D341Med (cell line): Measurements from ENCODE around the gene PLEKHG7.

Experiments used
- DNase-seq: peaks from one replicate; pipeline ENCODE4 v3.0.0; 2012; ENCODE audit warnings: low spot score

Gene PLEKHG7

GRCh38 chr12:92707926-92708325 is 5.1 kb downstream of the PLEKHG7 start:
- no peak for DNase-seq

GRCh38 chr12:92715625-92716024 is 12.8 kb downstream of the PLEKHG7 start:
- no peak for DNase-seq

- no peak for DNase-seq
Observed at GRCh38 chr12:92717202-92717601, 14.4 kb downstream of the PLEKHG7 start.

- no peak for DNase-seq
Observed at GRCh38 chr12:92718483-92718990, 15.7 kb downstream of the PLEKHG7 start.

GRCh38 chr12:92719674-92720073 is 16.9 kb downstream of the PLEKHG7 start:
- no peak for DNase-seq

GRCh38 chr12:92721130-92721529 is 18.3 kb downstream of the PLEKHG7 start:
- no peak for DNase-seq

GRCh38 chr12:92721656-92722055 is 18.9 kb downstream of the PLEKHG7 start:
- DNase-seq = no peak

GRCh38 chr12:92722897-92723296 is 20.1 kb downstream of the PLEKHG7 start:
- no peak for DNase-seq

- no peak for DNase-seq
Observed at GRCh38 chr12:92726850-92727249, 24.1 kb downstream of the PLEKHG7 start.

GRCh38 chr12:92729773-92730305 is 27.1 kb downstream of the PLEKHG7 start:
- DNase-seq = no peak

- no peak for DNase-seq
Observed at GRCh38 chr12:92730758-92731157, 28.0 kb downstream of the PLEKHG7 start.

GRCh38 chr12:92732216-92732615 is 29.4 kb downstream of the PLEKHG7 start:
- DNase-seq = no peak

- no peak for DNase-seq
Observed at GRCh38 chr12:92732716-92733115, 29.9 kb downstream of the PLEKHG7 start.

- no peak for DNase-seq
Observed at GRCh38 chr12:92733181-92733580, 30.4 kb downstream of the PLEKHG7 start.

GRCh38 chr12:92733661-92734060 is 30.9 kb downstream of the PLEKHG7 start:
- no peak for DNase-seq

- no peak for DNase-seq
Observed at GRCh38 chr12:92735131-92735721, 32.4 kb downstream of the PLEKHG7 start.

GRCh38 chr12:92736605-92737004 is 33.8 kb downstream of the PLEKHG7 start:
- no peak for DNase-seq

GRCh38 chr12:92737855-92738850 is 35.4 kb downstream of the PLEKHG7 start:
- no peak for DNase-seq

- peak; percentile 41 for DNase-seq
Observed at GRCh38 chr12:92739113-92739512, 36.3 kb downstream of the PLEKHG7 start.

GRCh38 chr12:92740411-92740810 is 37.6 kb downstream of the PLEKHG7 start:
- no peak for DNase-seq

- DNase-seq = no peak
Observed at GRCh38 chr12:92743026-92743425, 40.2 kb downstream of the PLEKHG7 start.

GRCh38 chr12:92745856-92746550 is 43.2 kb downstream of the PLEKHG7 start:
- no peak for DNase-seq
